HepG2 (cell line): ENCODE measurements around the gene INTS1. TPM values are rescaled to one million over a fixed set of nuclear protein-coding genes. Genes with fewer than 3 reads are reported as not detected.

Experiments
- ATAC-seq: fragments of 200-7000 bp; cut with Tn5 transposase; 3 replicates; pipeline ENCODE4 v1.9.1; 2020; ENCODE audit warnings: mild to moderate bottlenecking, moderate library complexity
- BruUV-seq: library from RNA; stranded (reverse); fragments of 400-500 nt; replicated peaks from 2 replicates; lab custom pipeline; 2021; lab: Mats Ljungman, UMichigan
- CTCF ChIA-PET: fragments of 300-600 bp; formaldehyde crosslinking; extraction: SDS; loops from one replicate; lab custom pipeline; 2021; ENCODE audit warnings: low total read pairs, inconsistent platforms, low intra/inter-chr PET ratio; lab: Yijun Ruan, JAX
- POLR2A ChIA-PET: fragments of 350-600 bp; sonication (Branson Sonifier 250); formaldehyde crosslinking; loops from one replicate; lab custom pipeline; 2020; ENCODE audit warnings: antibody characterized with exemption, inconsistent platforms; lab: Yijun Ruan, JAX
- DNase-seq: peaks from one replicate; pipeline ENCODE4 v3.0.0-alpha.2; 2015; ENCODE audit warnings: low spot score
- FAIRE-seq: peaks from 3 replicates; lab custom pipeline; 2011; peaks lifted over from hg19 to GRCh38; lab: Jason Lieb, UNC
- H2AFZ ChIP-seq: one replicate; pipeline ENCODE4 v1.6.1; 2011; ENCODE audit warnings: low read length, inconsistent platforms
- H3K27ac ChIP-seq: fragments of 300-600 bp; 3 replicates; pipeline ENCODE4 v1.8.0; 2011; ENCODE audit warnings: mixed run types, mild to moderate bottlenecking, mixed read lengths, low read length, inconsistent platforms; ENCODE audit not compliant: insufficient read depth; ENCODE audit errors: extremely low read length
- H3K27me3 ChIP-seq, 2 experiments: fragments of 200-600 bp in 1 of 2; 2 replicates in 1 of 2; 3 replicates in 1 of 2; pipeline versions ENCODE4 v1.6.0 to v1.8.0; 2011; ENCODE audit warnings: low read length in 2 of 2, mild to moderate bottlenecking in 2 of 2, moderate library complexity in 2 of 2, inconsistent platforms in 1 of 2; ENCODE audit not compliant: insufficient read depth in 2 of 2, control insufficient read depth in 1 of 2
- H3K36me3 ChIP-seq, 2 experiments: fragments of 200-600 bp in 1 of 2; replicated peaks in 1 of 2; 2 replicates in 1 of 2; 3 replicates in 1 of 2; pipeline versions ENCODE4 v1.5.1 to v1.8.0; 2011; ENCODE audit warnings: low read length in 2 of 2, inconsistent platforms in 1 of 2; ENCODE audit not compliant: insufficient read depth in 2 of 2, control insufficient read depth in 1 of 2
- H3K4me1 ChIP-seq: 2 replicates; pipeline ENCODE4 v1.5.1; 2012; ENCODE audit warnings: low read length, inconsistent platforms; ENCODE audit not compliant: insufficient read depth
- H3K4me2 ChIP-seq: 2 replicates; pipeline ENCODE4 v1.6.0; 2011; ENCODE audit warnings: low read depth, low read length, inconsistent platforms
- H3K4me3 ChIP-seq, 3 experiments: fragments of 200-600 bp in 1 of 3; sonication (generic), shearing (Covaris generic) in 1 of 3; replicated peaks in 1 of 3; 2 replicates each; pipeline ENCODE4 v1.5.1; 2011 to 2016; ENCODE audit warnings: low read length in 3 of 3, inconsistent platforms in 2 of 3, low read depth in 2 of 3, mild to moderate bottlenecking in 2 of 3, control low read depth in 1 of 3, mixed read lengths in 1 of 3; ENCODE audit not compliant: insufficient read depth in 1 of 3
- H3K79me2 ChIP-seq: one replicate; pipeline ENCODE4 v1.6.1; 2011; ENCODE audit warnings: low read length, inconsistent platforms; ENCODE audit not compliant: insufficient read depth
- H3K9ac ChIP-seq: 2 replicates; pipeline ENCODE4 v1.6.0; 2011; ENCODE audit warnings: mild to moderate bottlenecking, low read depth, low read length, inconsistent platforms; ENCODE audit not compliant: insufficient read depth
- H3K9me3 ChIP-seq: 2 replicates; pipeline ENCODE4 v1.5.1; 2012; ENCODE audit warnings: mild to moderate bottlenecking, low read length
- H4K20me1 ChIP-seq: 2 replicates; pipeline ENCODE4 v1.6.0; 2011; ENCODE audit warnings: inconsistent platforms, mild to moderate bottlenecking, low read length, moderate library complexity; ENCODE audit not compliant: insufficient read depth
- FOSL2 ChIP-seq: sonication (generic); formaldehyde crosslinking; IDR thresholded peaks from 2 replicates; pipeline ENCODE4 v1.4.0; 2020; ENCODE audit warnings: missing genetic modification reagents
- HMGA1 ChIP-seq: sonication (generic); formaldehyde crosslinking; conservative IDR thresholded peaks from 2 replicates; pipeline ENCODE4 v1.4.0; 2020; ENCODE audit warnings: missing genetic modification reagents
- HNRNPL ChIP-seq: fragments of 200-400 bp; formaldehyde crosslinking; IDR thresholded peaks from 2 replicates; pipeline ENCODE4 v1.6.1; 2017; ENCODE audit warnings: mild to moderate bottlenecking, low read depth, low read length
- MAFK ChIP-seq, 2 experiments: IDR thresholded peaks in 1 of 2; conservative IDR thresholded peaks in 1 of 2; 2 replicates each; pipeline ENCODE4 v1.6.1; 2011; ENCODE audit warnings: improper control_type of control experiment in 2 of 2, low read length in 2 of 2
- NFIB ChIP-seq: sonication (generic); formaldehyde crosslinking; IDR thresholded peaks from 2 replicates; pipeline ENCODE4 v1.9.0; 2021; ENCODE audit warnings: missing genetic modification reagents, mild to moderate bottlenecking, borderline replicate concordance
- POLR2AphosphoS2 ChIP-seq: IDR thresholded peaks from 2 replicates; pipeline ENCODE4 v1.6.1; 2011; ENCODE audit warnings: low read depth, low read length, improper control_type of control experiment
- TBX2 ChIP-seq: sonication (generic); formaldehyde crosslinking; IDR thresholded peaks from 2 replicates; pipeline ENCODE4 v1.5.0; 2020; ENCODE audit warnings: missing genetic modification reagents, mild to moderate bottlenecking, borderline replicate concordance
- TSC22D2 ChIP-seq: sonication (generic); formaldehyde crosslinking; IDR thresholded peaks from 2 replicates; pipeline ENCODE4 v1.5.1; 2020; ENCODE audit warnings: missing genetic modification reagents, mild to moderate bottlenecking, borderline replicate concordance
- ZNF839 ChIP-seq: sonication (generic); formaldehyde crosslinking; IDR thresholded peaks from 2 replicates; pipeline ENCODE4 v1.4.0; 2020; ENCODE audit warnings: missing genetic modification reagents, mild to moderate bottlenecking, borderline replicate concordance
- WGBS: methylation state at CpG from one replicate; pipeline ENCODE4 v1.1.6; 2017; ENCODE audit warnings: low lambda C conversion rate; 5-methylcytosine and 5-hydroxymethylcytosine counted together
- in situ Hi-C: cut with HindIII; loops from 2 replicates; pipeline ENCODE4 v1.10.0; 2017; ENCODE audit warnings: low pct_unique_long_range_greater_than_20kb; ENCODE audit not compliant: extremely low pct_ligation_motif_present
- intact Hi-C: fragments of 100-400 bp; cut with micrococcal nuclease; formaldehyde crosslinking; loops from one replicate; pipeline ENCODE4 v1.10.0; 2022; ENCODE audit not compliant: unreplicated experiment
- polyA plus RNA-seq, 8 experiments: library from polyadenylated mRNA; depleted of rRNA in 3 of 8; stranded (reverse) in 7 of 8; unstranded in 1 of 8; fragments of >200 nt; fragmentation: Illumina TruSeq in 4 of 8; extraction: Trizol in 4 of 8; gene quantifications; 2 replicates each; pipeline versions ENCODE4 v1.2.1 to v1.2.3, GENCODE V29; 2011 to 2016; ENCODE audit warnings: low read depth in 4 of 8, missing spikeins in 1 of 8, mixed read lengths in 1 of 8; ENCODE audit not compliant: insufficient read depth in 1 of 8
- total RNA-seq, 5 experiments: library from RNA; depleted of rRNA; stranded (reverse); fragments of >200 nt; fragmentation: Illumina TruSeq; extraction: Trizol; gene quantifications; 2 replicates each; pipeline ENCODE4 v1.2.3, GENCODE V29; 2016; ENCODE audit warnings: low read depth in 1 of 5
- TF ChIP-seq, protein P1 (sequence below): sonication (generic); formaldehyde crosslinking; IDR thresholded peaks from 2 replicates; pipeline ENCODE4; 2020; ENCODE audit warnings: missing genetic modification reagents, mild to moderate bottlenecking, borderline replicate concordance
- TF ChIP-seq, protein P2 (sequence below): sonication (generic); formaldehyde crosslinking; IDR thresholded peaks from 2 replicates; pipeline ENCODE4 v1.9.0; 2021; ENCODE audit warnings: missing genetic modification reagents, mild to moderate bottlenecking, borderline replicate concordance
- TF ChIP-seq, protein P3 (sequence below): sonication (generic); formaldehyde crosslinking; IDR thresholded peaks from 2 replicates; pipeline ENCODE4 v1.8.0; 2022; ENCODE audit warnings: missing genetic modification reagents, mild to moderate bottlenecking, inconsistent platforms, borderline replicate concordance
- TF ChIP-seq, protein P4 (sequence below), 2 experiments: sonication (generic) in 1 of 2; formaldehyde crosslinking in 1 of 2; IDR thresholded peaks; 2 replicates each; pipeline versions ENCODE4 v1.5.1 to v1.6.1; 2011 to 2020; ENCODE audit warnings: borderline replicate concordance in 1 of 2, low read depth in 1 of 2, low read length in 1 of 2, mild to moderate bottlenecking in 1 of 2, missing genetic modification reagents in 1 of 2, moderate library complexity in 1 of 2

Gene INTS1
- total and polyA plus RNA-seq, 2 of the 13 experiments (the other 11 are each of a cell fraction or from before 2014, with no cell fraction given): 13.7 to 29.0 TPM

DNA sequence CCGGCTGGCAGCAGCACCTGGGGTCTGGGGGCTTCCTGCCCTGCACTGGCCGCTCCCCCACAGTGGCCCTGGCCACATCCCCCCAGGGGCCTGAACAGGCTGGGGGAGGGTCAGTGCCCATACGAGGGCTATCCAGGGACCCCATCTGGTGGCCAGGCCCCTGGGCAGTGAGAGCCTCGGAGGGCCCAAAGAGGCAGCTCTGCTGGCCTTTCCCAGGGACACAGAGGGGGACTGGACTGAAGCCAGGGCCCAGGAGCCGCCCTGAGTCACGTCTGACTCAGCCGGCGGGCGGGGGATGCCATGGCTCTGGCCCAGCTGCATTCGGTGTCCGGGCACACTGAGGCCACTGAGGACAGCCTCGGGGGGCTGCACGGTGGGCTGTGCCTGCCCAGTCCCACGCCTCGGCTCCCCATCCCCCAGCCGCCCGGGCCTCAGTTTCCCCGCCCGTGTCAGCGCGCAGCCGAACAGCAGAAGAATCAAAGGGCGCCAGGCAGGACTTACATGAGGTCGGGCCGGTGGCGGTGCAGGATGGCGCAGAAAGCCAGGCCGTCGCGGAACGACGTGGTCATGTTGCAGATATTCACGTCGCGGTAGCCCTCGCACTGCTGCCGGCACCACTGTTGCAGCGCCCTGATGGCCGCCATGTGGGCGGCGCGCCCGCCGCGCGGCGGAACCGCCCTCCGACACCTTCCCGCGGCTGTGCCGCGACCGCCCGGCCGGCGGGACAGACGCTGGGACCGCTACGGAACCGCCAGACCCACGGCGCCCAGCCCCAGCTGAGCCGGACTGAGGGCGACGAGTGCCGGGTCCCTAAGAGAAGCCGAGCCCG lies 45.3 kb downstream of the INTS1 start, which contains the start of gene MICALL2:
Gene MICALL2 (minus strand): TSS at position 788 of the 829 bp plus-strand sequence. CDS start 144 bp downstream, at position 644.
- H3K4me3 ChIP-seq: peak within 1 kb of the TSS; percentile 85 to 86 (median 86)
- H3K9me3 ChIP-seq: no peaks in the 10 kb centered on the region
- H4K20me1 ChIP-seq: no peaks in the 10 kb centered on the region
- WGBS: 1% methylated on average over 15 of the region's 69 CpGs
- POLR2A ChIA-PET: interaction anchor here (0.7 to 2.7 kb wide), 5 partner anchors 8 to 259 kb away, joined by 3 to 13 read pairs (median 6); partner anchors contain the start of gene TMEM184A
- CTCF ChIA-PET: no interaction called here
- peaks cover 28% of the 10 kb centered on the region for H3K79me2 ChIP-seq
- peak within 1 kb of the TSS; percentile 77 for H3K27ac ChIP-seq
- H3K27me3 ChIP-seq: no peaks in the 10 kb centered on the region
- TSS peak; percentile 81 for BruUV-seq
- H3K36me3 ChIP-seq: no peaks in the 10 kb centered on the region
- in situ Hi-C loops: no loop called here
- FAIRE-seq (no peak), ATAC-seq (peak; percentile 49), DNase-seq (peak; percentile 49)
- no peak within 1 kb of the TSS for H2AFZ ChIP-seq
- H3K4me2 ChIP-seq: peak within 1 kb of the TSS; percentile 95
- peaks cover 78% of the 10 kb centered on the region for H3K4me1 ChIP-seq
- intact Hi-C loops: loop anchor here (5.0 kb wide), 1 partner anchor 642 kb away; no protein-coding TSS in a partner anchor
- H3K9ac ChIP-seq: peak within 1 kb of the TSS; percentile 75
- TF ChIP-seq TBX2 (CRISPR knock-in tag) (no peak), POLR2AphosphoS2 (no peak), HNRNPL (peak; percentile 61; the same call in 1 of the 2 replicates), MAFK (conservative IDR thresholded peaks at IDR 0.05 in 1 of 2, IDR thresholded peaks at IDR 0.05 in 1 of 2; ENCODE audit: low read length in 2 of 2) (0 out of 4 replicates have a peak, but pooled peaks of 1 of the 2 experiments have one; percentile 29), ZNF839 (CRISPR knock-in tag) (0 out of 2 replicates have a peak, but pooled peaks have one; percentile 49), HMGA1 (CRISPR knock-in tag) (no peak), NFIB (CRISPR knock-in tag) (no peak), FOSL2 (CRISPR knock-in tag) (peak; percentile 91), TSC22D2 (CRISPR knock-in tag) (peak; percentile 40; the same call in 1 of the 2 replicates)
- TF ChIP-seq, protein P1, sequence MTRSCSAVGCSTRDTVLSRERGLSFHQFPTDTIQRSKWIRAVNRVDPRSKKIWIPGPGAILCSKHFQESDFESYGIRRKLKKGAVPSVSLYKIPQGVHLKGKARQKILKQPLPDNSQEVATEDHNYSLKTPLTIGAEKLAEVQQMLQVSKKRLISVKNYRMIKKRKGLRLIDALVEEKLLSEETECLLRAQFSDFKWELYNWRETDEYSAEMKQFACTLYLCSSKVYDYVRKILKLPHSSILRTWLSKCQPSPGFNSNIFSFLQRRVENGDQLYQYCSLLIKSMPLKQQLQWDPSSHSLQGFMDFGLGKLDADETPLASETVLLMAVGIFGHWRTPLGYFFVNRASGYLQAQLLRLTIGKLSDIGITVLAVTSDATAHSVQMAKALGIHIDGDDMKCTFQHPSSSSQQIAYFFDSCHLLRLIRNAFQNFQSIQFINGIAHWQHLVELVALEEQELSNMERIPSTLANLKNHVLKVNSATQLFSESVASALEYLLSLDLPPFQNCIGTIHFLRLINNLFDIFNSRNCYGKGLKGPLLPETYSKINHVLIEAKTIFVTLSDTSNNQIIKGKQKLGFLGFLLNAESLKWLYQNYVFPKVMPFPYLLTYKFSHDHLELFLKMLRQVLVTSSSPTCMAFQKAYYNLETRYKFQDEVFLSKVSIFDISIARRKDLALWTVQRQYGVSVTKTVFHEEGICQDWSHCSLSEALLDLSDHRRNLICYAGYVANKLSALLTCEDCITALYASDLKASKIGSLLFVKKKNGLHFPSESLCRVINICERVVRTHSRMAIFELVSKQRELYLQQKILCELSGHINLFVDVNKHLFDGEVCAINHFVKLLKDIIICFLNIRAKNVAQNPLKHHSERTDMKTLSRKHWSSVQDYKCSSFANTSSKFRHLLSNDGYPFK (CRISPR knock-in tag): peak; percentile 44; the same call in 1 of the 2 replicates
- TF ChIP-seq, protein P2, sequence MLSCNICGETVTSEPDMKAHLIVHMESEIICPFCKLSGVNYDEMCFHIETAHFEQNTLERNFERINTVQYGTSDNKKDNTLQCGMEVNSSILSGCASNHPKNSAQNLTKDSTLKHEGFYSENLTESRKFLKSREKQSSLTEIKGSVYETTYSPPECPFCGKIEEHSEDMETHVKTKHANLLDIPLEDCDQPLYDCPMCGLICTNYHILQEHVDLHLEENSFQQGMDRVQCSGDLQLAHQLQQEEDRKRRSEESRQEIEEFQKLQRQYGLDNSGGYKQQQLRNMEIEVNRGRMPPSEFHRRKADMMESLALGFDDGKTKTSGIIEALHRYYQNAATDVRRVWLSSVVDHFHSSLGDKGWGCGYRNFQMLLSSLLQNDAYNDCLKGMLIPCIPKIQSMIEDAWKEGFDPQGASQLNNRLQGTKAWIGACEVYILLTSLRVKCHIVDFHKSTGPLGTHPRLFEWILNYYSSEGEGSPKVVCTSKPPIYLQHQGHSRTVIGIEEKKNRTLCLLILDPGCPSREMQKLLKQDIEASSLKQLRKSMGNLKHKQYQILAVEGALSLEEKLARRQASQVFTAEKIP (CRISPR knock-in tag): no peak
- TF ChIP-seq, protein P3, sequence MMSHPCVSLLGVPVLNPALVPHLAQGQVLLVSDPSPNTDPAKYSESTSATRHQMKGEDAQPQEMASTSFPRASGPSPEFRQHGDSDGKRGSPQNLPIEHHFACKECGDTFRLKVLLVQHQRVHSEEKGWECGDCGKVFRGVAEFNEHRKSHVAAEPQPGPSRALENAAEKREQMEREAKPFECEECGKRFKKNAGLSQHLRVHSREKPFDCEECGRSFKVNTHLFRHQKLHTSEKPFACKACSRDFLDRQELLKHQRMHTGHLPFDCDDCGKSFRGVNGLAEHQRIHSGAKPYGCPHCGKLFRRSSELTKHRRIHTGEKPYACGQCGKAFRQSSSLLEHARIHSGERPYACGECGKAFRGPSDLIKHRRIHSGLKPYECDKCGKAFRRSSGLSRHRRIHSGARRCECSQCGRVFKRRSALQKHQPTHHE (CRISPR knock-in tag): no peak
- TF ChIP-seq, protein P4, sequence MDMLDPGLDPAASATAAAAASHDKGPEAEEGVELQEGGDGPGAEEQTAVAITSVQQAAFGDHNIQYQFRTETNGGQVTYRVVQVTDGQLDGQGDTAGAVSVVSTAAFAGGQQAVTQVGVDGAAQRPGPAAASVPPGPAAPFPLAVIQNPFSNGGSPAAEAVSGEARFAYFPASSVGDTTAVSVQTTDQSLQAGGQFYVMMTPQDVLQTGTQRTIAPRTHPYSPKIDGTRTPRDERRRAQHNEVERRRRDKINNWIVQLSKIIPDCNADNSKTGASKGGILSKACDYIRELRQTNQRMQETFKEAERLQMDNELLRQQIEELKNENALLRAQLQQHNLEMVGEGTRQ (IDR thresholded peaks at IDR 0.05; ENCODE audit: low read depth, low read length): no peak
- TF ChIP-seq, protein P4 (CRISPR knock-in tag; IDR thresholded peaks at IDR 0.05; ENCODE audit: borderline replicate concordance): no peak
